GM04503 (cell line): ENCODE data around the gene NTM.

Experiments
- DNase-seq: peaks from one replicate; pipeline ENCODE4 v3.0.0-alpha.2; 2012; ENCODE audit warnings: low read depth

The NTM gene

DNA sequence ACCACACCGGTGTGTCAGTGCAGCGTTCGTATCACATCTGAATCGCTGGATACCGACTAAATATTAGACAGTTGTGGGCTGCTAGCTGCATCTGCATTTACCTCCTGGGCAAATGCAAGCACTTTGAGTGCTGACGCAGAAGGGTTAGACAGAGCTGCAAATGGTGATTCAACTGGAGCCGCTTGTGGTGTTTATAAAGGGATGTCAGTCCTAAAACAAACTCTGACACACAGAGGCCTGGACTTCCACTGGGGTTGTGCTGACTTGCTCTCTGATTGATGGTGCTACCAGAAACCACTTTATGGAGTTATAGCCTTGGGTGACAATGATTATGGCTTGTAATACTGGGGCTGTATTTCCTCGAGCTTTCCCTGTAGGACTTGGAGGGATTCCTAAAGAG lies 374.4 kb downstream of the NTM start:
- DNase-seq: no peak

DNA sequence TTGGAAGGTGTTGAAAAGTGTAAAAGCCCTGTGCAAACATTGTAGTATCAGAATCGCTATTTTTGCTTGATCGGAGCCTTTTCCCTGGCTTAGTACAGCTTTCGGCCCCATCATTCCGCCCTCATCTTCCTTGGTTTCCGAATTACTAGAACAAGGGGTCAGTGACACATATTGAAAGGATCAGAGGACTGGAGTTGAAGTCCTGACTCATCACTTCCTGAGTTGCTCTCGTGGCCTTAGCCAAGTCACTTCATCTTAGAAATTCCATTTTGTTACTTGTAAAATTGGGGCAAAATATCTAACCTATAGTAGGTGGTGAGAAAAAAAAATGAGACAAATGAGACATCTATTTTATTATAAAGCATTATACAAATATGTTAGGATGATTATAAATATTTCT lies 375.0 kb downstream of the NTM start:
- DNase-seq: no peak

DNA sequence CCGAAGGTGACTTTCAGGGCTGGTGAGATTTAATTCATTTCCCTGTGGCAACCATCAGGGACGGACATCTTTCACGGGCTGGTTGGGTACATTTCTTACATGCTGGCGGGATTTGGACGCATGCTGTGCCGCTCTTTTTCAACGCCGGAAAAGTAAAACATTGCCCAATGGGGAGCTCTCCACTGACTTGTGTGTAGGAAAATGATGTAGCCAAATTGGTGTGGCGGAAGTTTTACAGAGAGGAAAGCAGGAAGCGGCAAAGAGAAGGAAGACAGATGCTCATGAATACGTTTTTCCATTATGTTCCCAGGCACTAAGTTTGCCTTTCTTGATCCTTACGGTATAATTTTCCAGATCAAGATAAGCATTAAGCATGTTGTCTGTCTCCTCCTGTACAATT lies 375.8 kb downstream of the NTM start:
- no peak for DNase-seq

GRCh38 chr11:131748151-131749050 lies 378.0 kb downstream of the NTM start:
- no peak for DNase-seq

- DNase-seq: peak; percentile 94
Observed at GRCh38 chr11:131749101-131749500, 378.7 kb downstream of the NTM start.

DNA sequence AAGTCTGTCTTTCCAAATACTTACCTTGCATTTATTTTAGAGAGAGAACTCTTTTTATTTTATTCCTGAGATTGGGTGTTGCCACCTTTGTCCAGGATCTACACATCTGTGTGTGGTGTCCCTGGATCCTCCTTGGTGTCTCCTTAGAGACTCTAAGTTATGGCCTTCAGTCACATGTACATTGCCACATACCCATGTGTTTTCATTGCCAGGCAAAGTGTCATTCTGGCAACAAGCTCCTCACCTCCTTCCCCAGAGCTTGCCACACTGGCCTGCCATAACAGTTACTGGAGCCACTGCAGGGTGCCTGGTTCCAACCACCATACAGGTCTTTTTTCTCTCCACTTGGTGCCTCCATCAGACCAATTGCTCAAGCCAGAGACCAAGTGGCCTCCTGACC lies 379.7 kb downstream of the NTM start:
- DNase-seq: no peak

- DNase-seq: no peak
Observed at GRCh38 chr11:131750692-131751091, 380.3 kb downstream of the NTM start.

DNA sequence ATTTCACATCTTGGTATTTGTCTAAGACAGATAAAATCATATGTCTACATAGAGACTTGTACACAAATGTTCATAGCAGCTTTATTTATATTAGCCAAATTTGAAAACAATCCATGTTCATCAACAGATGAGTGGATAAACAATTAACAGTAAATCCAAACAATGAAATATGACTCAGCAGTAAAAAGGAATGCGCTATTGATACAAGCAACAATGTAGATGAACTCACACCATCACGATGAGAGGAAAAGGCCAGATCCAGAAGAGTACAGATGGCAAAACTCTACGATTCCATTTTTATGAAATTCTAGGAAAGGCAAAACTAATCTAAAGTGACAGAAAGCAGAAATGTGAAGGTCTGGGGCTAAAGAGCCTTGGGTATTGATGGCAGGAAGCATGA lies 384.3 kb downstream of the NTM start:
- DNase-seq: no peak

DNA sequence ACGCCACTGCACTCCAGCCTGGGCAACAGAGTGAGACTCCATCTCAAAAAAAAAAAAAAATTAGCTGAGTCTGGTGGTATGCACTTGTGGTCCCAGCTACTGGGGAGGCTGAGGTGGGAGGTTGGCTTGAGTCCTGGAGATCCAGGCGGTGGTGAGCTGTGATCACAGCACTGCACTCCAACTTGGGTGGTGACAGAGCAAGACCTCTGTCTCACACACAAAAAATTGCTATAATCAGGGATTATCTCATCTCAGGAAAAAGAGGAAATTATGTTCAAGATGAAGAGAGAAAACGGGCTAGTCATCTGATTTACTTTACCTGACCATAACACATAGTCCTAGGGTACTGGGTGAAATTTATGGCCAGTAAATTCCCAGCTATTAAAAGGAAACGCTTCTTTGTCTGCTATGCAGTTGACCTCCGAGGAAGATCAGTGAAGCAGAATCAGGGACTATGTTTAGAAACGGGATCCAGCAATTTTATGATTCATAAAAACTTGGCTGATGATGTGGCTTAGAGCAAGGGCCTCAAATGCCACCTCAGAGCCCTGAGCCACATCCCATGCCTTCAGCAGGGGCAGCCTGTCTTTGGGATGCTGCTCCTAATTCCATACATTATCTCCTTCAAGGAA lies 386.2 kb downstream of the NTM start:
- no peak for DNase-seq

DNA sequence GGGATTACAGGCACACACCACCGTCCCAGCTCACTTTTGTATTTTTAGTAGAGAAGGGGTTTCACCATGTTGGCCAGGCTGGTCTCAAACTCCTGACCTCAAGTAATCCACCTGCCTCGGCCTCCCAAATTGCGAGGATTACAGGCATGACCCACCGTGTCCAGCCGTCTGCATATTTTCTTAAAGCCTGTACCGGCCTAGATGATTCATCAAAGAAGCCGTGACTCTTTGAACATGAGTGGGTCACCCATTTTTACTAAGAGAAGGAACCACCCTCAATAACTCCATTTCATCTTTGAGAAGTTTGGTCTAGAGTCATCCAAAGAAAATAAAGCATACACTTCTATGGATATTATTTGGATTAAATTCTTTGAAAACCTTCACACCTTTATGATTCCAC lies 388.3 kb downstream of the NTM start:
- no peak for DNase-seq

GRCh38 chr11:131759140-131759539 lies 388.7 kb downstream of the NTM start:
- DNase-seq: no peak

GRCh38 chr11:131760091-131761061 lies 390.0 kb downstream of the NTM start:
- peak; percentile 84 for DNase-seq

- DNase-seq: no peak
Observed at GRCh38 chr11:131762346-131763110, 392.1 kb downstream of the NTM start.

DNA sequence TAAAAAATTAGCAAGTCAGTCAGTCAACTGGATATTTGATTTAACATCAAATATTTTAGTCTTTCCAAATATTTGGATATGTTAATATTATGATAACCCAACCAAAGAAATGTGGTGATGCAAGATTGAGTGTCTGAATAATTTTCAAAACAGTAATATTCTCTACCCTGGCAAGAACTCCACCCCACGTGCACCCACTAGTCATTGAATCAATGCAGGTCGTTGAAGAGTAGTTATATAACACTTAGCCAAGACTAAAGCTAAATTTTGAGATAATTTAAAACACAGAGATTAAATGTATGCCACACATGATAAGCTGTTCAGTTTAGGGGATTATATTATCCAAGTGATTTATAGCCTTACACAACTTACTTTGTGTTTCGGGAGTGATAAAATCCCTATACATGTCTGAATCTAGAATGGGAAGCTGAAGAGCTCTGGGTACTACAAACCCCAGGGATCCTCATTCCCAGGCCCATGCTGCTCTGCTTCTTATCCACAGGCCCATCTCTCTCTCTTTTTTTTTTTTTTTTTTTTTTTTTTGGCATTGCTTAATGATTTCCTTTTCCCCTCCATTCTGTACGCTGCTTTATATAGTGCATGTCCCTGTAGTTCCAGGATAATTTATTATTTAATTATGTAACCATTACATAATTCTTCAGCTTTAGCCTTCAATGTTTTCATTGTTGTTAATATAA lies 392.9 kb downstream of the NTM start:
- no peak for DNase-seq

- no peak for DNase-seq
Observed at GRCh38 chr11:131764126-131764525, 393.7 kb downstream of the NTM start.

DNA sequence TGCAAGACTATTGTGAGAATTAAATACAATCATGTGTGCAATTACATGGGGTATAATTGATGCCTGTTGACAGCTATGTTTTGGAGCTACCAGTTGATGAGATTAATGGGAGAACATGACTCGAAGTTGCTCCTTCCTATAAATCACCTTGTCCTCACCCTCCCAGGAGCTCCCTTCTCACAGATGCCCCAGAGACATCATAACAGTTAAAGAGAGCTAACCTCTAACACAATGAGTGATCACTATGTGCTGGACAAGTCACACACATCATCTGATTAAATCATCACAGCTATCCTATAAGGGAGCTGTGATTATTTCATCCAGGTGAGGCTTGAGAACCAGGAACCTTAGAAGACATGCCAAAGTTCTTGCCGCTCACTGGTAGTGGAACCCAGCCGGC lies 394.2 kb downstream of the NTM start:
- no peak for DNase-seq

- DNase-seq: no peak
Observed at GRCh38 chr11:131766637-131767036, 396.2 kb downstream of the NTM start.

- DNase-seq: no peak
Observed at GRCh38 chr11:131767421-131767820, 397.0 kb downstream of the NTM start.

GRCh38 chr11:131770801-131771200 lies 400.4 kb downstream of the NTM start:
- DNase-seq: no peak

DNA sequence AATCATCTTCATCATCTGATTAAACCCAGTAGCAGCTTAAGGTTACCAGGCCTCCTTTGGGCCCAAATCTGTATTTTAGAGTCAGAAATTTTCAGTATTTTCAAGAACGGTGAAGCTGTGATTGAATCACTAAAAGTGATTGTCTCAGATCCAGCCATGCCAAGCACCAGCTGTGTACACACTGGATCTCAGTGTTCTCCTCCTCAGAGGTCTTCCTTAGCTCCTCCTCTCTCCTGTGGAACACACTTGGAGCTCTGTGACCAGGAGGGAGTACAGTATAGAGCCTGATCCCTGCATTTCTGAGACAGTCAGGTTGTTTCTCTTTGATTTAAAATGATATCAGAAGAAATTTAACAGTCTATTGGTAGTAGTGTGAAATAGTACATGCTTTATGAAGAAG lies 401.1 kb downstream of the NTM start:
- no peak for DNase-seq

GRCh38 chr11:131773626-131774025 lies 403.2 kb downstream of the NTM start:
- DNase-seq: no peak
